HG02678 (cell line): ENCODE results near the gene RELN.

Experiments used
- ATAC-seq: cut with Tn5 transposase; IDR thresholded peaks from one replicate; pipeline ENCODE4 v1.9.1; 2021; ENCODE audit warnings: mild to moderate bottlenecking, moderate library complexity; ENCODE audit not compliant: unreplicated experiment

Gene RELN

GRCh38 chr7:103729026-103729425 is 260.4 kb downstream of the RELN start:
- no peak for ATAC-seq

- no peak for ATAC-seq
Measured at GRCh38 chr7:103727982-103728610, 261.4 kb downstream of the RELN start.

GRCh38 chr7:103719070-103719469 is 270.4 kb downstream of the RELN start:
- no peak for ATAC-seq

- no peak for ATAC-seq
Measured at GRCh38 chr7:103718482-103719061, 270.9 kb downstream of the RELN start.

- ATAC-seq, result no peak
Measured at GRCh38 chr7:103717574-103717973, 271.9 kb downstream of the RELN start.

GRCh38 chr7:103715376-103716120 is 273.9 kb downstream of the RELN start:
- no peak for ATAC-seq

GRCh38 chr7:103714376-103714927 is 275.0 kb downstream of the RELN start:
- ATAC-seq, result no peak

GRCh38 chr7:103712991-103713778 is 276.3 kb downstream of the RELN start:
- ATAC-seq, result no peak

- no peak for ATAC-seq
Measured at GRCh38 chr7:103711413-103711812, 278.0 kb downstream of the RELN start.

- ATAC-seq, result no peak
Measured at GRCh38 chr7:103710247-103710646, 279.2 kb downstream of the RELN start.

GRCh38 chr7:103706805-103707204 is 282.7 kb downstream of the RELN start:
- no peak for ATAC-seq

- ATAC-seq, result no peak
Measured at GRCh38 chr7:103705542-103705941, 283.9 kb downstream of the RELN start.

GRCh38 chr7:103704701-103705100 is 284.8 kb downstream of the RELN start:
- no peak for ATAC-seq

GRCh38 chr7:103702982-103703381 is 286.5 kb downstream of the RELN start:
- ATAC-seq, result no peak

- ATAC-seq, result no peak
Measured at GRCh38 chr7:103702454-103702853, 287.0 kb downstream of the RELN start.

- ATAC-seq, result no peak
Measured at GRCh38 chr7:103699032-103699431, 290.4 kb downstream of the RELN start.

- no peak for ATAC-seq
Measured at GRCh38 chr7:103698064-103698463, 291.4 kb downstream of the RELN start.

- no peak for ATAC-seq
Measured at GRCh38 chr7:103695521-103695920, 293.9 kb downstream of the RELN start.

GRCh38 chr7:103694304-103694703 is 295.2 kb downstream of the RELN start:
- ATAC-seq, result no peak

GRCh38 chr7:103691291-103691690 is 298.2 kb downstream of the RELN start:
- no peak for ATAC-seq
